HG03103 (cell line): ENCODE data around the gene HLA-B.

Source experiments
- ATAC-seq: cut with Tn5 transposase; IDR thresholded peaks from one replicate; pipeline ENCODE4 v1.9.1; 2021; ENCODE audit warnings: low read depth; ENCODE audit not compliant: unreplicated experiment

The HLA-B gene

DNA sequence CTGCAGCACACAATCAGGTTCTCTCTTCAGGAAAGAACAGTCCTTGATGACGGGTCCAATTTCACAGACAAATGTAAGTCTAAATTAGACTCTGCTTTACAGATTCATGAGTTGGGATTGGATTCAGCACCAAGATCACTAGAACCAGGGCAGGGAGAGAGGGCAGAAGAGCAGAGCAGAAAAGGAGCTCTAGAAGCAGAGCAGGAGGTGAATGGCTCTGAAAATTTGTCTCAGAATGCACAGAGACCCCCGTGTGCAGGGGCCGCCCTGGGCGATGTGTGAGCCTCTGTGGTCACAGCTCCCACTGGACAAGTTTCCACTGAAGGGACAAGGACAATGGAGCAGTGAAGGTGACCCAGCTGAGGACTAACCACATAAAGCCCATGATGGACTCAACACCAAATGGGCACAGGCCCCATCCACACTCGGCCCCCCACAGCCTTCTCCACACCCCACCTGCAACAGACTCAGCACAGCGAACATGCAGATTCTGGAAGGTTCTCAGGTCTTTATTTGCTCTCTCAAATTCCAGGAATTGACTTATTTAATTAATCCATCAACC, 3.5 kb downstream of the HLA-B start:
- ATAC-seq, result no peak

DNA sequence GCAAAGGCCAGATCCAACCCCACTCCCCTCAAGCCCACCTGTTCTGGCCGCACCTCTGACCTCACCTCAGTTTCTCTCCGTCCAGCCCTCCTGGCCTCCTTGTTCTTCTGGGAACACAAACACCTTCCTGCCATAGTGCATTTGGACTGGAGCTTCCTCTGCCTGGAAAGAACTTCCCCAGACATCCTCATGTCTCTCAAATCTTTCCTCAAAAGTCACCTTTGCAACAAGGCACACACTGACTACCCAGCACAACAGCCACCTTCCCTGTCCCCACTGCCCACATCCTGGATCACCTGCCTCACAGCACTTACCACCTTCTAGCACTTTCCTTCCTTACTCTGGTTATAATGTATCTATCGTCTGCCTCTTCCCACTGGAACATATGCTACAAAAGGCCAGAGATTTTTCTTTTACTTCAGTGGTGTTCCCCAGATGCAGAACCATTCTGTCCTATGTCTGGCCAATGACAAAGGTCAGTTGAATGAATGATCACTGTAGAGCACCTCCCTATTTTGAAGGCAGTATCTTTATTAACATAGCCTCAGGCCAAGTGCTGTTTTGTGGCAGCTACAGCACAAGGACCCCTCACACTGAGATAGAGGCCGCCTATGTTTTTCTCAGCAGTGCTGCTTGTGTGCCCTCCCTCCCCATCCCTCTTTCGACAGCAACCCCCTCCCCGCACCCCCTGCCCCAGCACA, 4.1 kb downstream of the HLA-B start:
- ATAC-seq, result no peak

DNA sequence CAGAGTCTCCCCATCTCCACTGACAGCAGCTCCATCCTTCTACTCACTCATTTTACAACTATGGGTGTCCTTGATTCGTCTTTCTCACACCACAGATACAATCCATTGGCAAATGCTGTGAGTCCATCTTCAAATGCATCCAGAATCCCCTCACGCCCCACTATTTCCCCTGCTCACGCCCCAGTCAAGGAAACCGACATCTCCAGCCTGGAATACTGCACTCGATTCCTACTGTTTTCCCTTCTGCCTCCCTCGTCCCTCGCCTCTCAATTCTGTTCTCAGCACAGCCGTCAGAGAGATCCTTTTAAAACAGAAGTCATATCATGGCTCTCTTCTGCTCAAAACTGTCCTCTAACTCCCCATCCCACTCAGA, 4.7 kb downstream of the HLA-B start:
- no peak for ATAC-seq

DNA sequence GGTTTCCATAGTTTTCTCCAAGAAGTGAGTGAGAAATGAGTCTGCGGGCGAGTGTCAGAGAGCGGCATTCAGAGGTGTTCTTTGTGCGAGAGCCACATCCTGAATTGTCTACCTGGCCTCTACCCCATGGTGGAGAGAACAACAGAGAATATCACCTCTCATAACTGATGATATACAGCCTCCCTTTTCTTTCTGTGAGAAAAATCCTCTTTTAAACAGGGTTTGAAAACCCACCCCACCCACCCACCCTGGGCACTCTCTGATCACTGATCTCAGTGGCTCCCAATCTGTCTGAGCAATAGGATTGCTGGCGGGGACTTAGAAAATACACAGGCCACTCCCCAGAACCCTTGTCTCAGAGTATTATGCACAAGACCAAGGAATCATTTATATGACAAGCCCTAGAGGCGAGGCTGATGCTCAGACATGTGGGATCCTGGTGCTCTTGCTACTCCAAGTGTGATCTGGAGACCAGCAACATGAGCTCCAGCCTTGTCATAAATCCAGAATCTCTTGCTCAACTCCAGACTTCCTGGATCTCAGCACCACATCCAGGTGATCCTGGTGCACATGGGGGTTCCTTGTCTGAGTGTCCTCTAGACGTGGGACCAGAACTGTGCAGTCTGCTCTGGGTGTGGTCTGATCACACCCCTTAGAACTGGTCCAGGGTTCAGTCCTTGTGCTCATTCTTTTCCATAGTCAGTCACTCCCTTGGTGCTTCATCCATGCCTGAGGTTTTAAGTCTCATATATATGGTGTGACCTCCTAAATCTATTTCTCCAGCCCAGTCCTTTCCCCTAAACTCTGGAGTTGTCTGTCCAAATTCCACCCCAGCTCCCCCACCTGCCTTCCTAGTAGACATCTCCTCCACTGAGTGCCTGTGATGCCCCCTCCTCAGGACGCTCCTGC, 5.3 kb downstream of the HLA-B start:
- no peak for ATAC-seq

DNA sequence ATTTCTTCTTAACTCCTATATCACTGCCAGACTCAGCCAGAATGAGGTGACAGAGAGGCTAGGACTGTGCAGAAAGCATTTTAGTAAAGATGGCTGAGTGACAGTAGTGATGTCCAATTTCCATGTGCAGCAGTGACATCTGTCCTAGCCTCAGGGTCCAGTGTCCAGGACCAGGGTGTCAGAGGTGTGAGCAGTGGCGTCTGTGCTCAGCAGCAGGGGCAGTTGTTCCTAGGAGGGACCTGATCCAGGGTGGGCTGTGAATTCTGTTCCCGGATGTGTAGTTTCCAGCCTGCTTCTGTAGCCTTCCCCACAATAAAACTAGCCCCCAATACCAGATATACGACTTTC, 6.0 kb downstream of the HLA-B start:
- ATAC-seq, result no peak

DNA sequence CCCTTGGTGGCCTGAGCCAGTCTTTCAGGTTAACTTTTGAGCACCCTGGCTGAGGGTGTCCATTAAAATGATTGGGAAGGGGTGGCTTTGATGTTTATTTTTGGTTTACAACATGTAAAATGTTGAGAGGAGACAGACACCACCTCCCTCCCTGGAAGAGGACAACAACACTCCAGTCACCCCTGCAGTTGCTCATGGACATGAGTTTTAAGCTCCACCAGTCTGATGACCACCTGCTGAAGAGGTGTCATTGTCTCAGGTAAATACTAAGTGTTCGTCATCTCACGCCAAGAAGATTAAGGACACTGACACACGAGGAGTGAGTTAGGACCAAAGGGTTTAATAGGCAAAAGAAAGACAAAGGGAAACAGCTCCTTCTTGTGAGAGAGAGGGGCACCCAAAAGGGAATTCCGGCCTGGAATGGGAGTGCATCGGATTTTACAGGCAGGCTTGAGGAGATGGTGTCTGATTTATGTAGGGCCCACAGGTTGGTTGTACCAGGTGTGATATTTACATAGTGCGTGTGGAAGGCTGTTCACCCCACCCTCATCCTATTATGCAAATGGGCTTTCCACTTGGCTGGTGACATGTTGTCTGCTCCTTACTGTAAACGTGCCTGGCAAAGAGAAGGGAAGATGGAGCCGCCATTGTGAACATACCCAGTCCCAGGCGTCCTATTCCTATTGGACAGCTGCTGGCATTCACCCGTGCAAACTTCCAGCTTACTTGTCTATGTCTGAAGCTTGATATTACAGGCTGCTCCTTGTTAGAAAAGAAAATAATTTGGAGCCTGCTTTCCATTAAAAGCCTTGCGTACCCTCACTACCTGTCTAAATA, 6.6 kb downstream of the HLA-B start:
- no peak for ATAC-seq

DNA sequence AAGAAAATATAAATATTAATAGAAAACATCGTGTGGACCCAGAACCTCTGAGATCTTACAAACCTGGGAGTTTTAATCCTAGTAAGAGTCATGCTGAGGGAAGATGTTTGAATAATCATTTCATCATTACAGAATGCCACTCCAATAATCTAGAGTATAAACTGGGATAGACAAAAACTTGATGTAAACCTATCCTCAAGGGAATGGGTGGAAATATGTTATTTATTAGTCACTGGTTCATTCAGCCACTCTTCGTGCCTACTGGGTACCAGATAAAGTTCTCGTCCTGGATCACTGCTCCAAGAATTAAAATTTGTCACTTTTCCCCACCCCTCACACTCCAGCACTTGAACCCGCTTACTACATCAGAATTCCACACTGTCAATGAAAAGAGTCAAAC, 7.7 kb downstream of the HLA-B start:
- ATAC-seq, result no peak

DNA sequence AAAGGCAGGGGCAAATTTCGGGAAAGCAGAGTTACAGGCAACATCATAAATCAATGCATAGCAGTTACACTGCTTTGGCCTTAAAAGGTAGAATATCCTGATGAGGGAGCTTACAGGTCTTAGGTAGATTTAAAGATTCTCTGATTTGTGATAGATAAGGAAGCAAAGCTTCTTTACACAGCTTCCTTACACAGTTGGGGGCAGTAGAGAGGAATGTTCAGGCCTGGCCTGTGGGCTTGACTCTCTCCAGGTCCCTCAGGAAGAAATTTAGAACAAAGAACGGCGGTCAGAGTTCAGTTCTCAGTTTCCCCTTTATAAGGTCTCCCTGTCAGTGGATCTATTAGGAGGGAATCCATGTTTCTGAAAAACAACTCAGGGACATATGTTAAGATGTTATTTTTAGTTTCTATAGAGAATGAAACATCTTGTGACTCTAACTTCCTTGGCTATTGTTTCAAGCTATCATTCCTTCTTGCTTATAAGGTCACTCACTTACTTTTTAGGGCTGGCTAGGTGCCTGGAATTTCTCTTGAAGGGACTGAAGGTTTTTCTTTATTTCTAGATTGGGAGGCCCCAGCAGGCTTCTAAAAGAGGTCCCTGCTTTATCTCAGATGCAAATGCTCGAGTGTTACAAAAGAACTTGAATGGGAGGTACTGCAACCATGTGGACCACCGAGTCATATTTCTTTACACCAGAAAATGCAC, 11.8 kb downstream of the HLA-B start:
- no peak for ATAC-seq

DNA sequence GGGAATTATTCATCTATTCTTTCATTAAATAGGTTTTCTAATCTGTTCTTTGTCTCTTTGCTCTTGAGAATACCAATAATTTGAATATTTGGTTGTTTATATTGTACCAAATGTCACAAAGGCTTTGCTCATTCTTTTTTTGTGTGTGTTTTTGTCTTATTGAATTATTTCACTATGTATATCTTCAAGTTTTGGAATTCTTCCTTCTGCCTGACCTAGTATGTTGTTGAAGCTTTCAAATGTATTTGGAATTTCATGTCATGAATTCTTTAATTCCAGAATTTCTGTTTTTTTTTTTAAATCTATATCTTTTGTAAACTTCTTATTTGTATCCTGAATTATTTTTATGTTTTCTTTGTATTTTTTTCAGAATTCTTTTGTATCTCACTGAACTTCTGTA, 16.8 kb downstream of the HLA-B start:
- no peak for ATAC-seq

DNA sequence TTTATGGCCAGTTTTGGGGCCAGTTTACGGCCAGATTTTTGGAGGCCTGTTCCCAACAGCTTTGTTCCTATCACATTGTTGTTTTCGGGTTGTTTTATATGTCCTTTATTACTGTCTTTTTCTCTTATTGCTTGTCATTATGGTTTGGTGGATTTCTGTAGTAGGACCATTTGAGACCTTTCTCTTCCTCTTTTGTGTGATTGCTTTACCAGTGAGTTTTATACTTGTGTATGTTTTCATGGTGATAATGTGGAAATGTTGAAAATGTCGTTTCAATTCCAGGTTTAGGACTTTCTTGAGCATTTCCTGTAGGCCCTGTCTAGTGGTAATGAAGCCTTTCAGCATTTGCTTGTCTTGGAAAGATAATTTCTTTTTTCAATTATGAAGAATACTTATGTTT, 17.8 kb downstream of the HLA-B start:
- ATAC-seq, result no peak

DNA sequence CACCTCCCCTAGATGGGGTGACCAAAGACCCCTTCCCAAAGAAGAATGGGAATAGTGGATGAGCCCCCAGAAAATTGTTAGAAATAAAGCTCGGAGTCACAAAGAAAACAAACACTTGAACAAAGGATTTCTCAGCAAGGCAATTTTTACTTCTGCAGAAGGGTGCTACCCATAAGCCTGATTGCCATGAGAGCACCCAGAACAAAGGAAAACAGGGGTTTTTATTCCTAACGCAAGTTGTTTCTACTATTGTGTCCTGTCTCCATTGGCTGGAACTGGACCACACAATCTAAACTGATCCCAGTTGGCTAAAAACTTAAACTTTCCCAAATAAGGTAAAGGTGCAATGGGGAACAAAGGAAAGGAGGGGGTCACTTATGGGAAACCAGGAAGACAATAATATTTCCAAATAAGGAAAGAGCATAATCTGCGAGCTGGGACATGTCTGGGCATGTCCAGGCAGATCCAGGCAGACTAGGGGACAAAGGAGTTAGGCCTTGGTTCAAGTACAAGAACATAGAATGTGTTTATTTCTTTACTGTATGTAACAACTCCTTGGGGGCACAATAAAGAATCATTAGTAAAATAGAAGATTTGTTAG, 20.0 kb downstream of the HLA-B start:
- ATAC-seq, result no peak

DNA sequence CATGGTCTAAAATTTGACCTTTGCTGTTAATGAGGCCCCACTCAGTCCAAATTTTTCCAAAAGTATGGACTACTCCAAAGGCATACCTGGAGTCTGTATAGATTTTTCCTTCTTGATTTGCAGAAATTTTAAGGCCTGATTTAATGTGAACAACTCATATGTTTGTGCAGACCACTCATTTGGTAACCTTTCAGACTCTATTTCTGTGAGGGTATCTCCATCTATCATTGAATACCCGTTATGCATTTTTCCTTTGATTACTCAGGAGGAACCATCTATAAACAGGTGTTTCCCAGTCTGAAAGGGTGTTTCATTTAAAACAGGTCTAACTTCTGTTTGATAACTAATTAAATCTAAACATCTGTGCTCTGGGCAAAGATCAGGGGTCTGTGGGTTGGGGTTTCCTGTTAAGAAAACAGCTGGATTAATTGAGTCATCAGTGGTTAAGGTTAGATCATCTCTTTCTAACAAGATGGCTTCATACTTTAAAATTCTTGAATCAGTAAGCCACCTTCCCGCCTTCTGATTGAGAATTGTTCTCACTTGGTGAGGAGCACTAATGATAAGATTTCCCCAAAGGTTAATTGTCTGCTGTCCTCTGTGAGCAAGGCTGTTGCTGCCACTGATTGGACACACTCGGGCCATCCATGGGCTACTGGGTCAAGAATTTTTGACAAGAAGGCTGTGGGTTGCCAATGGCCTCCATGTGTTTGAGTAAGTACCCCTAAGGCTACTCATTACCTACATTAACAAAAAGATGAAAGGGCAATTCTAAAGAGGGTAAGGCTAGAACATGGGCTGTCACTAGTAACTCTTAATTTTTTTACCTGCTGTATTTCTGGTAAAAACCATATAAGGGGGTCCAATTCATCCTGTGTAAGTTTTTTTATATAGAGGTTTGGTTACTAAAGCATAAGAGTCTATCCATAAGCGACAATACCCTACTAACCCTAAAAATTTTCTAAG, 24.1 kb downstream of the HLA-B start:
- no peak for ATAC-seq

DNA sequence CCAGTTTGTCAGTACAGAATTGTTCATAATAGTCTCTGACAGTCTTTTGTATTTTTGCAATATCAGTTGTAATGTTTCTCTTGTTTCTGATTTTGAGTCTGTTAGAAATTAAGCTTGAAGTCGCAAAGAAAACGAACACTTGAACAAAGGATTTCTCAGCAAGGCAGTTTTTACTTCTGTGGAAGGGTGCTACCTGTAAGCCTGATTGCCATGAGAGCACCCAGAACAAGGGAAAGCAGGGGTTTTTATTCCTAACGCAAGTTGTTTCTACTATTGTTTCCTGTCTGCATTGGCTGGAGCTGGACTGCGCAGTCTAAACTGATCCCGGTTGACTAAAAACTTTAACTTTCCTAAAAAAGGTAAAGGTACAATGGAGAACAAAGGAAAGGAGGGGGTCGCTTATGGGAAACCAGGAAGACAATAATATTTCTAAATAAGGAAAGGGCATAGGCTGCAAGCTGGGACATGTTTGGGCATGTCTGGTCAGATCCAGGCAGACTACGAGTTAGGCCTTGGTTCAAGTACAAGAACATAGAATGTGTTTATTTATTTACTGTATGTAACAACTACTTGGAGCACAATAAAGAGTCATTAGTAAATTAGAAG, 28.5 kb downstream of the HLA-B start:
- no peak for ATAC-seq

DNA sequence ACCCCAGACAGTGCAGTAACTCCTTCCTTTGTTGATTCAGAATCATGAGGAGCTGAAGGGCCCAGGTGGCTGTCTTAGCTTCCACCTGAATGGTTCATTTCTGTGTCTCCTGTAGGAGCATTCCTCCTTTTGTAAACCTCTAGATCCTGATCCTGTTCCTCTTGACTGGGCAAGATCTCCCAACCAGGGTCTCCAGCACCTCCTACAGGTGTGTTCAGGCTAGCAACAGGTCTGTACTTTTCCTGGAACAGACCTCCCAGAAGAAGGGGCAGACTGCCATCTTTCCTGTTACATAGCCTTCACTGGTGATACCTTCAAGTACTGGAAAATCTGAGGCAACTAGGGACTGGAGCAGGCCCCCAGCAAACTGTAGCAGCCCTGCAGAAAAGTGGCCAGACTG, 35.2 kb downstream of the HLA-B start:
- no peak for ATAC-seq

DNA sequence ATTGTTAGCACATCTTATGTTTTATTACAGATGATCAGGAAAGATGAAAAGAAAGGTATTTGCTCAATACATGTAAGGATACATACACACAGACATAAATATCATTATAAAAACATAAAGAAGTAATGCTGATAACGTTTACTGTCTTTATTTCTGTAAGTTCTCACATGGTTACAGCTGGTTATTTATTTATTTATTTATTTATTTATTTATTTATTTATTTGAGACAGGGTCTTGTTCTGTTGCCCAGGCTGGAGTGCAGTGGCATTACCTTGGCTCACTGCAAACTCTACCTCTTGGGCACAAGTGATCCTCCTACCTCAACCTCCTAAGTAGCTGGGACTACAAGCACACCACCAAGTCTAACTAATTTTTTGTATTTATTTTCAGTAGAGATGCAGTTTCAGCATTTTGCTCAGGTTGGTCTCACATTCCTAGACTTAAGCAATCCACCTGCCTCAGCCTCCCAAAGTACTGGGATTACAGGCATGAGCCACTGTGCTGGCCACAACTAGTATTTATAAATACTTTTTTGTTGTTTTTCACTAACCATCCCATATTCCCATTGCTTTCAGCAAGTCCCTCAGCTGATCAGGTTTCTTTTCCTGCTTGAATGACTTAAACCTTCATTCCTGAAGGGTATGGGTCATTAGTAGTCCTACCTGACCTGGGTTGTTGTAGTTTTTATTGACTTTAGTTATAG, 35.8 kb downstream of the HLA-B start:
- ATAC-seq, result no peak

DNA sequence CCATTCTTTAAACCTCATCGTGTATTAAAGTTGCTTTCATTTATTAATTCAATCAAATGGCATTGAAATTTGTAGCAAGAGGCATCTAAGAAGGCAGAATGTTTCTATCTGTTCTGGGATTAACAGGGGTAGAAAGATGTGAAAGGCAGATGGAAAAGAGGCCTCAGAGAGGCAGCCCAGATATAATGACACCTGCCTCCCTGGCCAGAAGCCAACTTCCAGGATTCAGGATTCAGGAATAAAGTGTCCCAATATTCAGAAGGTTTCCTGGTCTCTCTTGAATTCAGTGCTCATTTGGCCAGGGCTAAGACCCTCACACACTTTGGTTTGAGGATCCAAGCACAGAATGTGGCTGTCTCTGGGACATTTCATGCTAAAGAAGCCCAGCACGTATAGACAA, 39.9 kb downstream of the HLA-B start:
- no peak for ATAC-seq

DNA sequence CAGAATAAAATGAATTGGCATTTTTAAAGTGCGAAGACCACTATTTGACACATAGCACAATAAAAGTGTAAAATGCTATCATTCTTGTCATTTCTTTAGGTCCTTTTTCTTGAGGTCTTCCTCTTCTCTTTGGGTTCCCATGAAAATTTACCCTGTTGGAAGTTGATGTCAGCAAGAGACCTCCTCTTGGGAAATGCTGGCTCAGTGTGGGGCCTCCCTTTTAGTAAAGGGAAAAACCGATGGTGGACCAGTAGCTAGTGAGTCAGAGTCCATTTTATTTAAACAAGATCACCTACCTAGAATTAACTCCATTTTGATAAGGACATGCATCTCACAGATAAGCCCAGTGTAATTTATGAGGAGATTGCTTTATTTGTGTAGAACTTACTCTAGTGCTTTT, 47.3 kb downstream of the HLA-B start:
- ATAC-seq, result no peak

DNA sequence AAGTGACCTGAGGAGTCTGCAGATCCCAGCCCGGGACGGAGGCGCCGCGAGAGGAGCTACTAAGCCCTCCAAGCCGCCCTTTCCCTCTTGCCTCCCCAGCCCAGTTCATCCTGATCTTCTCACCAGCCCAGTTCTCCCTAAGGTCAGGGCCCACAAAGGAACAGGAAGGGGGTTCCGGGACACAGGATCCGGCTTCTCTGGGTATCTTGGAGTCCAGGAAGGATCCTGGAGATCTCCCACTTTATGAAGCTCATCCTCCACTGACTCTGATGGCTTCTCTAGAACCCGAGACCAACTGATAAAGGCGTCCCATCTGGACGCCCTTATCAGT, 48.2 kb downstream of the HLA-B start:
- ATAC-seq, result no peak
